Measurements from ENCODE around the gene DNAJC17. TPM values are rescaled to one million over a fixed set of nuclear protein-coding genes. Genes with fewer than 3 reads are reported as not detected.

DNAJC17 gene
- total and polyA plus RNA-seq, 4 donors = 36.5 to 76.5 (median 44.1) TPM

GRCh38 chr15:40739047-40739446 is 68.2 kb downstream of the DNAJC17 start:
- 68 to 69% methylated on average over 2 of the region's 2 CpGs for WGBS, 2 donors
- H3K9ac ChIP-seq (ENCODE audit: insufficient read depth in 1 of 2, low read length in 2 of 2) = no peak overlapping the region
- H3K36me3 ChIP-seq (ENCODE audit: control insufficient read depth in 4 of 4, insufficient read depth in 4 of 4, low read length in 4 of 4) = peaks cover 33 to 44% (median 38%) of the 10 kb centered on the region in 4 donors
- TF ChIP-seq CTCF (IDR thresholded peaks at IDR 0.05; ENCODE audit: control extremely low read depth, extremely low read depth) = no peak
- DNase-seq = no peak
- no peaks in the 10 kb centered on the region for H3K9me3 ChIP-seq (ENCODE audit: control insufficient read depth in 4 of 4, insufficient read depth in 3 of 4, low read length in 3 of 4)
- no peak for ATAC-seq (ENCODE audit: insufficient read depth, low FRiP score)
- no peaks in the 10 kb centered on the region for H3K4me1 ChIP-seq (ENCODE audit: control insufficient read depth in 5 of 5, insufficient read depth in 5 of 5, low read length in 5 of 5)
- H3K4me3 ChIP-seq = no peak overlapping the region
- H3K27me3 ChIP-seq (ENCODE audit: control insufficient read depth in 3 of 3, insufficient read depth in 3 of 3, low read length in 2 of 3) = no peaks in the 10 kb centered on the region
- no peak overlapping the region for H3K27ac ChIP-seq (ENCODE audit: low read depth in 1 of 2, low read length in 1 of 2)

GRCh38 chr15:40737048-40737447 is 70.2 kb downstream of the DNAJC17 start:
- Histone ChIP-seq H3K9me3 (ENCODE audit: control insufficient read depth in 4 of 4, insufficient read depth in 3 of 4, low read length in 3 of 4) (no peaks in the 10 kb centered on the region), H3K9ac (ENCODE audit: insufficient read depth in 1 of 2, low read length in 2 of 2) (no peak overlapping the region), H3K27me3 (ENCODE audit: control insufficient read depth in 3 of 3, insufficient read depth in 3 of 3, low read length in 2 of 3) (no peaks in the 10 kb centered on the region), H3K36me3 (ENCODE audit: control insufficient read depth in 4 of 4, insufficient read depth in 4 of 4, low read length in 4 of 4) (peaks cover 31 to 34% (median 32%) of the 10 kb centered on the region in 4 donors), H3K27ac (ENCODE audit: low read depth in 1 of 2, low read length in 1 of 2) (no peak overlapping the region), H3K4me1 (ENCODE audit: control insufficient read depth in 5 of 5, insufficient read depth in 5 of 5, low read length in 5 of 5) (no peaks in the 10 kb centered on the region), H3K4me3 (no peak overlapping the region)
- 90 to 96% methylated on average over 3 of the region's 3 CpGs for WGBS, 2 donors
- DNase-seq (no peak), ATAC-seq (ENCODE audit: insufficient read depth, low FRiP score) (no peak)
- no peak for TF ChIP-seq CTCF (IDR thresholded peaks at IDR 0.05; ENCODE audit: control extremely low read depth, extremely low read depth)

- DNase-seq = no peak
- Histone ChIP-seq H3K9me3 (ENCODE audit: control insufficient read depth in 4 of 4, insufficient read depth in 3 of 4, low read length in 3 of 4) (no peaks in the 10 kb centered on the region), H3K27me3 (ENCODE audit: control insufficient read depth in 3 of 3, insufficient read depth in 3 of 3, low read length in 2 of 3) (no peaks in the 10 kb centered on the region), H3K4me1 (ENCODE audit: control insufficient read depth in 5 of 5, insufficient read depth in 5 of 5, low read length in 5 of 5) (no peaks in the 10 kb centered on the region), H3K4me3 (no peak overlapping the region), H3K36me3 (ENCODE audit: control insufficient read depth in 4 of 4, insufficient read depth in 4 of 4, low read length in 4 of 4) (peaks cover 31 to 36% (median 35%) of the 10 kb centered on the region in 4 donors), H3K27ac (ENCODE audit: low read depth in 1 of 2, low read length in 1 of 2) (no peak overlapping the region), H3K9ac (ENCODE audit: insufficient read depth in 1 of 2, low read length in 2 of 2) (no peak overlapping the region)
- WGBS, 2 donors = 94 to 95% methylated on average over 4 of the region's 4 CpGs
- no peak for TF ChIP-seq CTCF (IDR thresholded peaks at IDR 0.05; ENCODE audit: control extremely low read depth, extremely low read depth)
- ATAC-seq (ENCODE audit: insufficient read depth, low FRiP score) = no peak
These were observed 70.7 kb downstream of the DNAJC17 start for GRCh38 chr15:40736575-40736974.

- peak overlapping the region in 1 of 2 donors; percentile 17 for H3K27ac ChIP-seq (ENCODE audit: low read depth in 1 of 2, low read length in 1 of 2)
- no peak overlapping the region for H3K9ac ChIP-seq (ENCODE audit: insufficient read depth in 1 of 2, low read length in 2 of 2)
- WGBS, 2 donors = 67 to 83% methylated on average over 3 of the region's 3 CpGs
- no peak for DNase-seq
- no peaks in the 10 kb centered on the region for H3K9me3 ChIP-seq (ENCODE audit: control insufficient read depth in 4 of 4, insufficient read depth in 3 of 4, low read length in 3 of 4)
- no peaks in the 10 kb centered on the region for H3K27me3 ChIP-seq (ENCODE audit: control insufficient read depth in 3 of 3, insufficient read depth in 3 of 3, low read length in 2 of 3)
- no peak overlapping the region for H3K4me3 ChIP-seq
- no peak for TF ChIP-seq CTCF (IDR thresholded peaks at IDR 0.05; ENCODE audit: control extremely low read depth, extremely low read depth)
- H3K4me1 ChIP-seq (ENCODE audit: control insufficient read depth in 5 of 5, insufficient read depth in 5 of 5, low read length in 5 of 5) = no peaks in the 10 kb centered on the region
- peaks cover 7 to 18% (median 16%) of the 10 kb centered on the region in 4 donors for H3K36me3 ChIP-seq (ENCODE audit: control insufficient read depth in 4 of 4, insufficient read depth in 4 of 4, low read length in 4 of 4)
- no peak for ATAC-seq (ENCODE audit: insufficient read depth, low FRiP score)
These were observed 76.2 kb downstream of the DNAJC17 start for GRCh38 chr15:40731034-40731433.
